RWPE2 (cell line): Measurements from ENCODE around the gene KLHL33.

Source experiments
- ATAC-seq: fragments of 200-7000 bp; cut with Tn5 transposase; 3 replicates; pipeline ENCODE4 v1.9.1; 2021; ENCODE audit warnings: low read depth
- DNase-seq: peaks from one replicate; pipeline ENCODE4 v3.0.0-alpha.2; 2020; ENCODE audit warnings: low spot score
- H3K27ac ChIP-seq: fragments of 450-650 bp; 2 replicates; pipeline ENCODE4 v1.5.1; 2017; ENCODE audit warnings: mild to moderate bottlenecking; ENCODE audit not compliant: poor library complexity, severe bottlenecking
- H3K27me3 ChIP-seq: fragments of 250-450 bp; sonication (Bioruptor Pico); 2 replicates; pipeline ENCODE4 v1.5.1; 2021; ENCODE audit warnings: mild to moderate bottlenecking, moderate library complexity; ENCODE audit not compliant: insufficient read depth, poor library complexity, severe bottlenecking
- H3K36me3 ChIP-seq: fragments of 250-450 bp; sonication (Bioruptor Pico); 2 replicates; pipeline ENCODE4 v1.5.1; 2020; ENCODE audit warnings: low read depth, mild to moderate bottlenecking, moderate library complexity
- H3K4me1 ChIP-seq: fragments of 250-450 bp; sonication (Bioruptor Pico); 2 replicates; pipeline ENCODE4 v1.5.1; 2021; ENCODE audit warnings: mild to moderate bottlenecking, moderate library complexity; ENCODE audit not compliant: insufficient read depth, poor library complexity, severe bottlenecking
- H3K4me3 ChIP-seq: fragments of 250-450 bp; sonication (Bioruptor Pico); 2 replicates; pipeline ENCODE4 v1.5.1; 2021; ENCODE audit warnings: mild to moderate bottlenecking, moderate library complexity; ENCODE audit not compliant: severe bottlenecking
- H3K9me3 ChIP-seq: fragments of 250-450 bp; sonication (Bioruptor Pico); 2 replicates; pipeline ENCODE4 v1.5.1; 2021; ENCODE audit warnings: mild to moderate bottlenecking, moderate library complexity; ENCODE audit not compliant: severe bottlenecking
- CTCF ChIP-seq: fragments of 450-650 bp; IDR thresholded peaks from one replicate; pipeline ENCODE4 v1.5.1; 2017; ENCODE audit warnings: mild to moderate bottlenecking, moderate library complexity; ENCODE audit not compliant: poor library complexity, severe bottlenecking

Gene KLHL33

GRCh38 chr14:20400965-20401593 lies 34.9 kb downstream of the KLHL33 start:
- Histone ChIP-seq H3K27me3 (no peaks in the 10 kb centered on the region), H3K4me1 (peaks cover 17% of the 10 kb centered on the region), H3K36me3 (peaks cover 83% of the 10 kb centered on the region), H3K27ac (peak overlapping the region; percentile 77), H3K4me3 (no peak overlapping the region), H3K9me3 (no peaks in the 10 kb centered on the region)
- no peak for DNase-seq
- ATAC-seq, result peak; percentile 98
- no peak for TF ChIP-seq CTCF

- H3K4me1 ChIP-seq, result peaks cover 17% of the 10 kb centered on the region
- ATAC-seq (peak; percentile 21; the same call in 2 of the 3 replicates), DNase-seq (no peak)
- peak overlapping the region; percentile 77 for H3K27ac ChIP-seq
- H3K4me3 ChIP-seq, result no peak overlapping the region
- TF ChIP-seq CTCF, result no peak
- H3K9me3 ChIP-seq, result no peaks in the 10 kb centered on the region
- no peaks in the 10 kb centered on the region for H3K27me3 ChIP-seq
- peaks cover 85% of the 10 kb centered on the region for H3K36me3 ChIP-seq
Measured at GRCh38 chr14:20400589-20400964, 35.4 kb downstream of the KLHL33 start.

GRCh38 chr14:20397511-20397910 lies 38.5 kb downstream of the KLHL33 start:
- peaks cover 17% of the 10 kb centered on the region for H3K4me1 ChIP-seq
- H3K27me3 ChIP-seq, result no peaks in the 10 kb centered on the region
- no peak overlapping the region for H3K4me3 ChIP-seq
- no peak for TF ChIP-seq CTCF
- peaks cover 91% of the 10 kb centered on the region for H3K36me3 ChIP-seq
- no peaks in the 10 kb centered on the region for H3K9me3 ChIP-seq
- DNase-seq (no peak), ATAC-seq (no peak)
- no peak overlapping the region for H3K27ac ChIP-seq

DNA sequence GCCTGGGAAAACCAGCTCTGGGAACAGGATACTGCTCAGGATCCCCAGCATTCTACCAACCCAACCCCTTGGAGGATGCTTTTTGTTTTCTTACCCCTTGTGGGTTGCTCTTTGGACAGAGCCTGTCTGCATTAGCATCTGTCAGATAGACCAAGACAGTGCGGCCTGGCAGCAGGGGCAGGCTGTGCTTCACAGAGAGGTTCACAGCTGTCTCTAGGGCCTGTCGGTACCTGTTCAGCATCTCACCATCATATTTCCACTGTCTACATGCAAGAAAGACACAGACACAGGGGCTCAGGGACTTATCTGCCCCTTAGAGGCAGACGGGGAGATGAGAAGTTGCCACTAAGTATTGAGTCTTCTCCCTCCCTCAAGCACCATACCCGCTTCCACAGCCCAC lies 44.5 kb downstream of the KLHL33 start:
- no peak overlapping the region for H3K4me3 ChIP-seq
- H3K27ac ChIP-seq, result no peak overlapping the region
- no peak for TF ChIP-seq CTCF
- H3K27me3 ChIP-seq, result no peaks in the 10 kb centered on the region
- H3K4me1 ChIP-seq, result no peaks in the 10 kb centered on the region
- peaks cover 89% of the 10 kb centered on the region for H3K36me3 ChIP-seq
- H3K9me3 ChIP-seq, result no peaks in the 10 kb centered on the region
- DNase-seq (no peak), ATAC-seq (no peak)

DNA sequence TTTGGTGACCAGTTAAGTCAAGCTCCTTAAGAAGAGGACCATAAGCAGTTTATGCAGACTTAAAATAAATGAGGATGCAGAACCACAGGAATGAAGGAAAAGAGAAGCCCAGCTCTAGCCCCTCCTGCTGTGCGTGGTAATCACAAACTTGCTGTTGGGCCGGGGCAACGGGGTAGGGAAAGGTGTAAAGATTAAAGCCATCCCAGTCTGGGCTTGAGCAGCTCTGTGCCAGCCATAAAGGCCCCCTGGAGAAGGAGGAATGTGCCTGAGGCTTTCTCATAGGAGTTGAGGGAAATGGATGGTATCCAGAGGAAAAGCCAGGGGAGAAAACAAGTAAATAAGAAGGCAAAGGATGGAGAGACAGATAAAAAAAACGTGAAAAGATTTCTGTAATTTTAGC lies 47.8 kb downstream of the KLHL33 start:
- DNase-seq (no peak), ATAC-seq (no peak)
- no peak overlapping the region for H3K27ac ChIP-seq
- no peaks in the 10 kb centered on the region for H3K27me3 ChIP-seq
- no peak overlapping the region for H3K4me3 ChIP-seq
- no peak for TF ChIP-seq CTCF
- no peaks in the 10 kb centered on the region for H3K9me3 ChIP-seq
- H3K4me1 ChIP-seq, result no peaks in the 10 kb centered on the region
- H3K36me3 ChIP-seq, result peaks cover 92% of the 10 kb centered on the region
